NCI-H2227 (cell line): ENCODE data around the gene ZNF683.
A peak's percentile ranks its signal among the peaks of the same experiment; 100 is the strongest.

Experiments
- DNase-seq: peaks from one replicate; lab custom pipeline; 2025; ENCODE audit not compliant: unreplicated experiment; lab: John Stamatoyannopoulos, UW

The ZNF683 gene

DNA sequence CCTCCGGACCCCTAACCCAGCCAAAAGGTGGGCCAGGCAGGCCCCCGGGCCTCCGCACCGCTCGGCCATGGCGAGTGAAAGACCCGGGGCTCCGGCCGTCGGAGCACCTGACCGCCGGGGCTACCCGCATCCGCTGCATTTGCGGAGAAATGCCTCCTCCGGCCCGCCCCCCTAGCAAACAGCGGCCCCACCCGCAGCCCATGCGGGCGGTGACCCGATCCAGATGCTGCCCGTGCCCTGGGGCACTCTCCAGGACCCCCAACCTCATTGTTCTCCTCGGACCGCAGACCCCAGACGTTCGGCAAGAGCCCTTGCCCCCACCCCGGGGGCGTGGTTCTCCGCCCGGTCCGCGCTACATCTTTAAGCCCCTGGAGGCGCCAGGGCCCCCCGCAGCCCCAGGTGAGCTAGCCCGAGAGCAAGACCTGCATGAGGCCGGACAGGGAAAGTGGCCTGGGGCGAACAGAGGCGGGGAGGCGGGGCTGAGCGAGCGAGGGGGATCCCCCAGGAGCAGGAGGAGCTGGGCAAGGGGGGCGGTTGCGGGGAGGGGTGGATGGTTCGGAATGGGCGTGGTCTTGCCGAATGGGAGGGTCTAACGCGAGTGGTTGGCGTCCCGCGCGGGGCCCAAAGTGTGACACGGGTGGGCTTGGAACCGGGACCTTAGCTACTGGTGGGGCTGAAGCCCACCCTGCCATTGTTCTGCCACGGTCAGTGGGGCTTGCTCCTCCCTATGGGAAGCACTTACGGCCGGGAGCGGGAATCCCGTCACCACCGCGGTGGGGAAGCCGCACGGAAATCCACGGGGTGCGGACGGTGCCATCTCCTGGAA is 12.4 kb downstream of the ZNF683 start:
- DNase-seq = peak; percentile 66

GRCh38 chr1:26358411-26359384 is 13.9 kb downstream of the ZNF683 start:
- DNase-seq = no peak

DNA sequence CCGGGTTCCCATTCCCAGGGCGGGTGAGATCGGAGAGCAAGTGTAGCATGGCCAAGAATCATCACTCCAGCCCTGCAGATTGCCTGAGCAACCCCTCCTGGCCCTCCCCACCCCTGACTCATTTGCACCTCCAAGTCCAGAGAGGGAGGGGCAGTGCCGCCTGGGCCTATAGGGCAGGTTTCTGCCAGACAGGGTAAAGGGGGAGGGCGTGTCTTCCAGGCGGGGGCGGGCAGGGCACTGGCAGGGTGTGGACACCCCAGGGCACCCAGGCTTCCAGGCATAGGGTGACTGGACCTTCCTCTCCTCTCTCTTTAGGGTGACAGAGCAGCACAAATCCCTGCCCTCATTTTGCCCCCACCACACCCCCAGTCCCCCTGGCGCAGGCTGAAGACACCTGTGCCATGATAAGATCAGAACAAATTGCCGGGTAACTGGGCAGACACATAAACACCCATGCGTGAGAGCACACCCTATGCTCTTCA is 15.4 kb downstream of the ZNF683 start:
- DNase-seq = no peak

- no peak for DNase-seq
Observed at GRCh38 chr1:26356106-26356505, 16.4 kb downstream of the ZNF683 start.

DNA sequence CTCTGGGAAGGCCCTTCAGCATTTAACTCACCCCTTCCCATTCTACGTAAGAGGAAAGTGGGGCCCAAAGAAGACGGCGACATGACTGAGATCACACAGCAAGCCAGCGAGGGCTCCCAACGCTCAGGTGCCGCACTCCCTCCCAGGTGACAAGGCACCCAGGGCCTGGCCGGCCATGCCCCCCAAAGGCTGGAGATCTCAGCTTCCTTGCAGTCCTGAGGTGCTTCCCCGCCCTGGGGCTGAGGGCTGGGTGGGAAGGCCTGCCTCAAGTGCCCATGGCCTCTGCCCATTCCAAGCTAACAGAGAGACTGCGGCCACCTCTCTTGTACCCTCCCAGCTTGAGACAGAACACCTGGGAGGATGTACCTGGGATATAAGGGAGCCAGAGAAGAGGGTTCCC is 17.6 kb downstream of the ZNF683 start:
- no peak for DNase-seq

DNA sequence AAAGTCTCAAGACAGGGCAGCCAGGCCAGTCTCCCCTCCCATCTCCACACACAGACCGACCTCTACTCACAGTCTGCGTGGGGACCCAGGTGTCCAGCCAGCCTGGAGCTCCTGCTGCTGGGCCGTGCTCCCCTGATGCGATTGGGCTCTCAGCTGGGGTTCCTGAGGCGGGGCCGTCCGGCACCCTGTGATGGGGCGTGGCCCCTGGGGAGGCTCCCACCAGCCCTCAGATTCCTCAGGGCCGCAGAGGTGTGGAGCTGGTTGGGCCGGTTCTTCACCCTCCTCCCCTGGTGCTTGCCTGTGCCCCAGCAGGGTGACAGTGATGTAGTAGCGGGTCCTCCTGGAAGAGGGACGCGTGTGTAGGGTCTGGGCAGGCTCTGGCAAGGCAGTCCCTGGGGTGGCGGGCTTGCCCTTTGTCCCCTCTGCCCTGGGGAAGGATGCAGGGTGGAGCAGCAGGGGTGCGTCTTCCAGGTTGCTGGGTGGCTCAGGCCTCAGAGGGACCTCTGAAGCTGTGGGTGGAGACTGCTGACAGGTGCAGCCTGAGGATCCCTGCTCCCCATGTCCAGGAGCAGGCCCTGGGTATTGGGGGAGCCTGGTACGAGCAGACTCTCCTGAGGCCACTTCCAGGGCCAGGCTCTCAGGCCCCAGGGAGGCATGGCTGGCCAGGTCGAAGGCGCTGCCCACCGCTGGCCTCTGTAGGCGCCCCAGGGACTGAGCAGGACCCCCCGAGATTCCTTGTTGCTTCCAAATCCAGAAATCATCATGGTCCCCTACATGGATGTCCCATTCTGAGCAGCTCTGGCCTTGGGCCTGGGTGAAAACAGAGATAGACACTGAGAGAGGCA is 18.4 kb downstream of the ZNF683 start, which contains the start of gene CRYBG2:
Gene CRYBG2, minus strand, starts transcription at position 155 of the 845 bp plus-strand sequence. CDS start 7,473 bp downstream, outside the sequence.
- no peak for DNase-seq

- no peak for DNase-seq
Observed at GRCh38 chr1:26353210-26353859, 19.2 kb downstream of the ZNF683 start.

DNA sequence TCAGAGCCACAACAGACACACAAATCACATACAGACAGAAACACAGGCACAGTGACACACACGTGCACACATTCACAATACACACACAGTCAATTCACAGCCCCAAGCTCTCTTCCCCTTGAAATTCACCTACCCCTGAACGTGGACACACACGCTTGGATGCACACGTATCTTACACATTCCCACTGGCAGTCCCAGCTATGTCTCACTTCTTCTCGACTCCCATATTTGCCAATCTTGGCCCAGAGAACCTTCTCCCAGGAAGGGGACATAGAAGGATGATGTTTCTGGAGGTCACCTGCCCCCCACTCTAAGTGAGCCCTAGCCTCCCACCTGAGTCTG is 20.2 kb downstream of the ZNF683 start:
- no peak for DNase-seq

DNA sequence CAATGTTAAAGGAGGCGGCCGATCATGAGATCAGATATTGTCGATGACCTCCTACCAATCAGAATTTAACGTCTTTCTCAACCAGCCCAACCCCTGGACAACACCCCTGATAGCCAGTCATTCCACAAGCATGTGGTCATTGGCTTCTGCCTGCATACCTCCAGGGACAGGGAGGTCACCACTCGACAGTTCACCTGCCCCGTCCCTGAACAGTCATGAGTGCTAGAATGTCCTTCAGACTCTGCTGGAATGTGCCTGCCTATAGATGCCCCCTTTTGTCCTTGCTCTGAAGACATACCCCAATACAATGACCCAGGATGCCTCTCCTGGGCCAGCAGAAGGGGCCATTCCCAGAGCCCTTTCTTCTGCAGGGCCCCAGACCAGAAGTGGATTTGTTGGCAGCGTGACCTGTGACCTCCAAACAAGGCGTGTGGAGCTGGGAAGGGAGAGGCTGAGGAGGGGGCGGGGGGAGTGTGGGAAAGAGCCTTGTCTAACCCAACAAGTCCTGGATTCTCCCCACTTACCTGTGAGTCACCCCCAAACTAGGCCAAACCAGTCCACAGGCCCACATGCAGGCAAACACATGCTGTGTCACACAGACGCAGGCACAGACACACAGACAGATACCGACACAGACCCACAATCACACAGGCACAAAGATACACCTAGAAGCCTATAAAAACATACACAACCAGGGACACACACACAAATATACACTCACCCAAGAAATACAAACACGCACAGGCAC is 20.8 kb downstream of the ZNF683 start:
- DNase-seq = no peak

GRCh38 chr1:26350701-26351589 is 21.6 kb downstream of the ZNF683 start:
- DNase-seq = no peak

GRCh38 chr1:26350343-26350700 is 22.2 kb downstream of the ZNF683 start:
- DNase-seq = no peak

DNA sequence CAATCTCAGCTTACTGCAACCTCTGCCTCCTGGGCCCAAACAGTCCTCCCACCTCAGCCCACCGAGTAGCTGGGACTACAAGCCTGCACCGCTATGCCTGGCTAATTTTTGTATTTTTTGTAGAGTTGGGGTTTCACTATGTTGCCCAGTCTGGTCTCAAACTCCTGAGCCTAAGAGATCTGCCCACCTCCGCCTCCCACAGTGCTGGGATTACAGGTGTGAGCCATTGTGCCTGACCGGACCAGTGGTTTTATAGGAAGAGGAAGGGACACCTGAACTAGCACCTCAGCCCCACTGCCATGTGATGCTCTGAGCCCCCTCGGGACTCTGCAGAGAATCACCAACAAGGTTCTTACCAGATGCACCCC is 22.7 kb downstream of the ZNF683 start:
- no peak for DNase-seq

- no peak for DNase-seq
Observed at GRCh38 chr1:26349188-26349876, 23.2 kb downstream of the ZNF683 start.

DNA sequence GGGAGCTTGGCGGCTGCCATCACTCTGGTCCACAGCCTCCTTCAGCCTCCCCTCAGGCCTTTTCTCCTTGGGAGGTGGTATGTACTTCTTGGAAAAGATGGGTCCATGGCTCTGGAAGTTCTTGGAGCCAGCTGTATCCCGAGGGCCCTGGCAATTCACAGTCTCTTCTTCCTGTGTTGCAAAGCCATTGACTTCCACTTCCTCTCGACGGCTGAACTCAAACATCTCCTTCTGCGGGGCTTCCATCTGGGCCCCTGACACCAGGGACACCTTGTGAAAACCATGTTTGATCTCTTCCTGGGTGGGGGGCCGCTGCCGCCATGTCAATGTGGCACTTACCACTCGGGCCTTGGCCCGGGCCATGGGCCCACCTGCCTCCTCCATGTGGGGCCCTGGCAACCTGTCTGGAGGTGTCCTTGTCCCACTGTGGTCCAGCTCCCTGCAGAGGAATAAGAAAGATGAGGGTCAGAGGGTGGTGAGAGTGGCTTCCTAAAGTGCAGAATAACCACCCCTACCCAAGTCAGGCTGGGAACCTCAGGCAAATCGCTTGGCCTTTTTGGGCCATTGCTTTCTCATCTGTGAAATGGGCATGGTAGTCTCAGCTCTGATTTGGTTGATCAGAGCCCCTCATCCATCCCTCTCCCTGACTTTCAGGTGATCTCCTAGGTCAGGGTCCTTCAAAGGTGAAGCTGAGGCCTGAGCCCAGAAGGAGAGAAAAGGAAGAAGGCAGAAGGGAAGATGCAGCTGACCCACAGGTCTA is 26.1 kb downstream of the ZNF683 start:
- DNase-seq = no peak

GRCh38 chr1:26345718-26346117 is 26.8 kb downstream of the ZNF683 start:
- no peak for DNase-seq

DNA sequence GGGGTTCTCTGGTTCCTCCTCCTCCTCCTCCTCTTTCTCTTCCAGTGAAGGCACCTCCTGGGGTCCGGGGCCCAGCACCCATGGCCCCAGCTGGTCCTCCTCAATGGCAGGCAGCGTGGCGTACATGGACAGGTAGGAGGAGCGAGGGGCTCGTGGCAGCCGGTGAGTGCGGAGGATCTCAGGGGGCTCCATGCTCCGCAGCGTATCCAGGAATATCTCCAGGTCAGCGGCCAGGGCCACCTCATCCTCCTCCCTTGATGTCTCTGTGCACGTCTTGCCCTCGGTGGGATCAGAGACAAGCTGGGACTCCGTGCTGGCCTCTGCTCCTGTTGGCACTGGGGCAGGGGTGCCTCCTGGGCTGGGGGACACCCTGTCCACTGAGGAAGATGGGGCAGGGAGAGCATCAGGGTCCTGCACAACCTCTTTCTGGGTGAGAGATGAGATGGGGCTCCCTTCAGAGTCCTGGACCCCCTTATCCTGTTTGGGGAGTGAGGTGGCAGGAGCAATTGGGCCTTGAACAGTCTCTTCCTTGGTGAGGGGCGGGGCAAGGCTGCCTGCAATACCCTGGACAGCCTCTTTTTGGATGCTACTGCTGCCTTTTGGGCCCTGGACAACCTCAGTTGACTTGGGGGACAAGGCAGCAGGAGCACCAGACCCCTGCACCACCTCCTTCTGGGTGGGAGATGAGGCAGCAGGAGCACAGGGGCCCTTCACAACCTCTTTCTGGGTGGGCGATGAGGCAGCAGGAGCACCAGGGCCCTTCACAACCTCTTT is 28.2 kb downstream of the ZNF683 start:
- DNase-seq = no peak

GRCh38 chr1:26340047-26340481 is 32.5 kb downstream of the ZNF683 start:
- DNase-seq = no peak
